Thymus (tissue), 11 donors: ENCODE measurements around the gene POU4F1. TPM values are rescaled to one million over a fixed set of nuclear protein-coding genes. Genes with fewer than 3 reads are reported as not detected.

Experiments used
- DNase-seq, 9 donors: peaks; one replicate each; pipeline ENCODE4 v3.0.0-alpha.2; 2013; ENCODE audit warnings: low spot score in 9 of 9, low read depth in 6 of 9, missing footprints in 1 of 9
- H3K27ac ChIP-seq, 2 donors: one replicate each; pipeline ENCODE4 v1.5.1; 2013; ENCODE audit warnings: control low read depth in 1 of 2, low read depth in 1 of 2, low read length in 1 of 2, mild to moderate bottlenecking in 1 of 2, moderate library complexity in 1 of 2
- H3K27me3 ChIP-seq, 2 donors: one replicate each; pipeline ENCODE4 v1.5.1; 2013; ENCODE audit warnings: low read length in 1 of 2; ENCODE audit not compliant: control insufficient read depth in 2 of 2, insufficient read depth in 1 of 2
- H3K36me3 ChIP-seq, 2 donors: one replicate each; pipeline ENCODE4 v1.5.1; 2013; ENCODE audit warnings: low read length in 1 of 2, mild to moderate bottlenecking in 1 of 2, moderate library complexity in 1 of 2; ENCODE audit not compliant: control insufficient read depth in 2 of 2, insufficient read depth in 2 of 2
- H3K4me1 ChIP-seq, 2 donors: one replicate each; pipeline ENCODE4 v1.5.1; 2013; ENCODE audit warnings: low read length in 2 of 2; ENCODE audit not compliant: control insufficient read depth in 2 of 2, insufficient read depth in 2 of 2
- H3K4me3 ChIP-seq, 2 donors: one replicate each; pipeline ENCODE4 v1.5.1; 2013; ENCODE audit warnings: low read length in 2 of 2, control low read depth in 1 of 2, mild to moderate bottlenecking in 1 of 2
- H3K9me3 ChIP-seq, 2 donors: one replicate each; pipeline ENCODE4 v1.5.1; 2013; ENCODE audit warnings: low read length in 1 of 2, mild to moderate bottlenecking in 1 of 2; ENCODE audit not compliant: control insufficient read depth in 2 of 2, insufficient read depth in 1 of 2
- whole genome bisulfite sequencing: extraction: QIAGEN DNeasy Blood & Tissue Kit; methylation state at CpG from one replicate; pipeline ENCODE4 v1.1.7; 2013; 5-methylcytosine and 5-hydroxymethylcytosine counted together
- polyA plus RNA-seq: library from polyadenylated mRNA; stranded (reverse); fragments of 200-250 nt; gene quantifications from one replicate; pipeline ENCODE4 v1.2.3, GENCODE V29; 2013
- total RNA-seq: library from RNA; stranded (reverse); fragments of 120-200 nt; gene quantifications from one replicate; pipeline ENCODE4 v1.2.4, GENCODE V29; 2013
- donor health status: healthy.

POU4F1 gene
- total and polyA plus RNA-seq, 2 donors = 0.80 to 2.0 TPM

DNA sequence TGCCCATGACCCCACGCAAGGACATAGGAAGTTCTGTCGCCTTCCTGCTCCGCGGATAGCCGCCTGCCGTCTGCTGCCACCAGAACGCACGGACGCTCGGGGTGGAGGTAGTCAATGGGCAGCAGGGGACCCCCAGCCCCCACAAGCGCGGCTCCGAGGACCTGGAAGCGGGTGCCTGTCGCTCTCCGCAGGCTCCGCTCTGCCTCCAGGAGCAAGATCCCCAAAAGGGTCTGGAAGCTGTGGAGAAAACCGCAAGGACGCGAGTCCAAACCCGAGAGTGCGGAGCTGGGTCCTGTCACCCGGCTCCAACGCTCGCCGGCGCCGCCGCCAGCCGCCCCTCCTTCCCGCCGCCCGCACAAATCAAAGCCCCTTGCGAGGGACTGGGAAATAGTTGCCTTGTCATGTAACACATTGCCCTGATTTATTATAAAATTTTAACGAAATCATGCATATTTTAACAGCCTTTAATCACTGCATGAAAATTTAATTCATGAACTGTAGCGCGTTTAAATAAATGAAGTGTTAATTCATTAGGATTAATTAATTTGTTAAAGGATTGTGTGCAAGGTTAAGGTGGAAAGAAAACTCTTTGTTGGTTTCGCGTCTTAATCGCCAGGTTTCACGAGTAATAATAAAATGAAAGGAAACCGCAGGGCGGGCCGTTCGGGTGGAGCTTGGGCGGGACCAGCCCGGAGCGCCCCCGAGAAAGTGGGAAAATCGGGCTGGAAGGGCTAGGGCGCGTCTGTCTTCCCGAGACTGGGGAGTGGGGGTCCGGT is 5.5 kb upstream of the POU4F1 start:
- no peak overlapping the region for H3K27ac ChIP-seq
- H3K36me3 ChIP-seq = no peaks in the 10 kb centered on the region
- WGBS = 2% methylated on average over 54 of the region's 54 CpGs
- peaks cover 0 to 16% of the 10 kb centered on the region in 2 donors for H3K9me3 ChIP-seq
- DNase-seq = no peak
- H3K27me3 ChIP-seq = peaks cover 62 to 90% of the 10 kb centered on the region in 2 donors
- peaks cover 7 to 28% of the 10 kb centered on the region in 2 donors for H3K4me1 ChIP-seq
- H3K4me3 ChIP-seq = peak overlapping the region in 1 of 2 donors; percentile 37

DNA sequence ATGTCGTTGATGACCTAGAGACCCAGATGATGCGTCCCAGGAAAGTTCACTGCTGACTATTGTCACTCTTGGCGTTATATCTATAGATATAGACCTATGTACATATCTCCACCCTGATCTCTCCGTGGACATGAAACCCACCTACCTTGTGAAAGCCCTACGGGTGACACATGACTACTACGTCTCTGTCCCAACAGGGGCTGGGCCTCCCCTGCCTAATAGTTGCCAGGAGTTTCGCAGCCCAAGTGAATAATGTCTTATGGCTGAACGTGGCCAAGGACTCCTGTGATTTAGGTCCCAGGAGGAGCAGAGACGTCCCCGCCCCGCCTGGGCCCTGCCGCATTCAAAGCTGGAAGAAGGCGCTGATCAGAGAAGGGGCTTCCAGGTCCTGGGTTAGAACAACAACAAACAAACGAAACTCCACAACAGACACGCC is 4.9 kb upstream of the POU4F1 start:
- Histone ChIP-seq H3K4me1 (peaks cover 11 to 34% of the 10 kb centered on the region in 2 donors), H3K4me3 (no peak overlapping the region)

DNA sequence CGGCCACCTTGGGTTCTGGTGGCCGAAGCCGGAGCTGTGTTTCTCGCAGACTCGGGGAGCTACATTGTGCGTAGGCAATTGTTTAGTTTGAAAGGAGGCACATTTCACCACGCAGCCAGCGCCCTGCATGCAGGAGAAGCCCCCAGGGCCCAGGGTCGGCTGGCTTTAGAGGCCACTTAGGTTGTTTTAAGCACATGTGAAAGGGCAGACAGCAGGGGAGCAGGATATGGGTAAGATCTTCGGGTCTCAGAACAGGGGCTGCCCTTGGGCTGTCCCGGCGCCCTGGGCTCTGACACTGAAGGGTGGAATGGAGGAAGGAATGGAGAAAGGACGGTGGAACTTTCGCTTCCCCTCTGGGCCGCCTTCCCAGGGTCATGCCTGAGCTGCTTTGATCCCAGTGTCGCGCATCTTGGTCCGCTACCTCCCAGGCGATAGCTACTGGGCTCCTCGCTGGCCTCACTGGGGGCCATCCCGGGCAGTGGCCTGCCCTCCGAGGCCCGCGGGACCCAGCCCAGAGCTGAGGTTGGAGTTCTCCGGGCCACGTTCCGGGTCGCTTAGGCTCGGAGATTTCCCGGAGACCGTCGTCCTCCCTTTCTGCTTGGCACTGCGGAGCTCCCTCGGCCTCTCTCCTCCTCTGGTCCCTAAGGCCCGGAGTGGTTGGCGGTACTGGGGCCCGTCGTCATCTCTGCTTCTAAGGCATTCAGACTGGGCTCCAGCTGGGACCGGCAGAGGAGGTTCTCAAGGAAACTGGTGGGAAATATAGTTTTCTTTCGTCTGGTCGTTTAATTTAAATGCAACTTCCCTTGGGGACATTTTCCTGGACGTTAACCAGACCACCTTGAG is 4.3 kb upstream of the POU4F1 start:
- Histone ChIP-seq H3K9me3 (peaks cover 0 to 16% of the 10 kb centered on the region in 2 donors), H3K27me3 (peaks cover 75 to 99% of the 10 kb centered on the region in 2 donors), H3K27ac (no peak overlapping the region), H3K4me1 (peaks cover 16 to 36% of the 10 kb centered on the region in 2 donors), H3K4me3 (no peak overlapping the region), H3K36me3 (no peaks in the 10 kb centered on the region)
- 9% methylated on average over 42 of the region's 42 CpGs for WGBS
- no peak for DNase-seq

More for the DNA sequence above, 4.9 kb upstream of the POU4F1 start:
- Histone ChIP-seq H3K9me3 (peaks cover 0 to 16% of the 10 kb centered on the region in 2 donors), H3K27ac (no peak overlapping the region), H3K36me3 (no peaks in the 10 kb centered on the region), H3K27me3 (peaks cover 68 to 96% of the 10 kb centered on the region in 2 donors)
- no peak for DNase-seq
- 11% methylated on average over 15 of the region's 15 CpGs for WGBS

DNA sequence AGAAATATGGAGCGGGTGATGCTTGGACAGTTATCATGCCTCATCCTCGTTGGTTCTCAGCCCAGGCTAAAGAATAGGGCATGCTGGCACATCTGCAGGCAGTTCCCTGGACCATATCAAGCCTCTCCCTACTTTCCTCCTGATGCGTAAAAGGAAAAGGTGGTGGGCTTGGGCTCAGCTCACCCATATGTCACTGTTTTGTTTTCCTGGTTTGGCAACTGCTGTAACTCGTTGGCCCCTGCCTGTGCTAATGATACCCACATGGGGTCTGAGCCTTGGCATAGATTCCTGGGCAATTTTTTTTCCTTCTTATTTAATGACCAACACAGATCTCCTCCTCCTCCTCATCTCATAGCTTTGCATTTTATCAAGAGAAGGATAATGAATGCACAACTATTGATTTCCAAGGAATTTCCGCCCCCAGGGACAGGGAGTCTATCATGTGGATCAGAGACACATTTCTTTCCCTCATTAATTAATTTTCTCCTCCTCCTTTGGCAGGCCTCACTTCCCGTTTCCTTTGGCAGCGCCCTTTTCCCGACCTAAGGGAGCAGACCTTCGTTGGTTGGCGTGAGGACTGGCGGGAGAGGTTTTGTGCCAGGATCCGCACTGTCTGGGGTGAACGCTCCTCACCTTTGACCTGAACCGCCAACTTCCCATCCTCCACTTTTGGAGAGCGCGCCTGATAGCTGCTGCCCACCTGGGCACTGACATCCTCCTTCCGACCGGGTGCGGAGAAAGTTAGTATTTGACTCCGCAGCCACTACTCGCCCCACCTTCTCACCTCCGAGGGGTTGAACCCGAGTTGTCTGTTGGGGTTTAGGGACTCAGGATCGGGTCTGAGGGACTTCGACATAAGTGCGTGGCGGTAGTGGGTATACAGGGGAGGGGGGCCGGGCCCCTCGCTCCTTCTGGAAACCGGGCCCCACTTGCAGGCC is 3.4 kb upstream of the POU4F1 start:
- peaks cover 16 to 41% of the 10 kb centered on the region in 2 donors for H3K4me1 ChIP-seq
- peaks cover 77 to 97% of the 10 kb centered on the region in 2 donors for H3K27me3 ChIP-seq
- H3K4me3 ChIP-seq = no peak overlapping the region

DNA sequence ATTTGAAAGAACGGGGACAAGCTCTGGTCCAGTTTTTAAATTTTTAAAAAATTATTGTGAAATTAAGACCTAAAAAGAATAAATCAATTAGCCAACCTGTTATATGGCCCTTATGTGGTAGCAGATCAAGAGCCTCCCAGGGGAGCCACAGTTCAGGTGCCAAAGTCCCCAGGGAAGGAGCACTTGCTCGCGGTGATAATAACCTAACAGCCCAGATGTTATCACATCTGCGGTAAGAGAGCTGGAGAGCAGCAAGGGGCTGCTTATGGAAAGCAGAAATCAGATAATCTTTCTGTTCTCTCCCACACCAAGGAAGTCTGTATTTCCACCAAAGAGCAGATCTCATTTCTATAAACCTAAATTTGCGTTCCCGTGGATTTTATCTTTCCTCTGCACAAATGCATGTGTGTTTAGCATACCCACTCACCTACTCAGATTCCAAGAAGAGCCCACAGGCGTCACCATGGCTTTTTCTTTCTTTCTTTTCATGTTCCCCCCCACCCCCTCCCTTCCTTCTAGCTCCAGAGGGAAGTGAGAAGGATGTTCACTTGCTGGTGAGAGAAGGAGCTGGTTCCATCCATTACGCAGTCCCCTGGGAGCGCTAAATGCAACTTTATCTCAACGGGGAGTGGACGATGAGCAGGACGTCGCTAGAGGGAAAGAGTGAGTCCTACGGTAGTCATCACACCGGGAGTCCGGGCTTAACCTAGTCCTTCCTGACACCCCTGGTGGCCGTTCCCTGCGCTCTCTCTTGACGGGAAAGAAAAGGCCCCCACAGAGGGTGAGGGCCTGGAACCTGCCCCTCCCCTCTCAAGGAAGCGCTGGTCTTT is 1.6 kb upstream of the POU4F1 start:
- H3K4me3 ChIP-seq = no peak overlapping the region
- peaks cover 22 to 48% of the 10 kb centered on the region in 2 donors for H3K4me1 ChIP-seq
- peaks cover 86 to 97% of the 10 kb centered on the region in 2 donors for H3K27me3 ChIP-seq
- H3K9me3 ChIP-seq = peaks cover 3 to 21% of the 10 kb centered on the region in 2 donors
- H3K36me3 ChIP-seq = no peaks in the 10 kb centered on the region
- peak in 1 of 9 donors; percentile 15 for DNase-seq
- WGBS = 8% methylated on average over 20 of the region's 20 CpGs
- no peak overlapping the region for H3K27ac ChIP-seq

More for the DNA sequence above, 3.4 kb upstream of the POU4F1 start:
- no peak for DNase-seq
- Histone ChIP-seq H3K27ac (no peak overlapping the region), H3K36me3 (no peaks in the 10 kb centered on the region), H3K9me3 (peaks cover 1 to 16% of the 10 kb centered on the region in 2 donors)
- WGBS = 11% methylated on average over 30 of the region's 30 CpGs

DNA sequence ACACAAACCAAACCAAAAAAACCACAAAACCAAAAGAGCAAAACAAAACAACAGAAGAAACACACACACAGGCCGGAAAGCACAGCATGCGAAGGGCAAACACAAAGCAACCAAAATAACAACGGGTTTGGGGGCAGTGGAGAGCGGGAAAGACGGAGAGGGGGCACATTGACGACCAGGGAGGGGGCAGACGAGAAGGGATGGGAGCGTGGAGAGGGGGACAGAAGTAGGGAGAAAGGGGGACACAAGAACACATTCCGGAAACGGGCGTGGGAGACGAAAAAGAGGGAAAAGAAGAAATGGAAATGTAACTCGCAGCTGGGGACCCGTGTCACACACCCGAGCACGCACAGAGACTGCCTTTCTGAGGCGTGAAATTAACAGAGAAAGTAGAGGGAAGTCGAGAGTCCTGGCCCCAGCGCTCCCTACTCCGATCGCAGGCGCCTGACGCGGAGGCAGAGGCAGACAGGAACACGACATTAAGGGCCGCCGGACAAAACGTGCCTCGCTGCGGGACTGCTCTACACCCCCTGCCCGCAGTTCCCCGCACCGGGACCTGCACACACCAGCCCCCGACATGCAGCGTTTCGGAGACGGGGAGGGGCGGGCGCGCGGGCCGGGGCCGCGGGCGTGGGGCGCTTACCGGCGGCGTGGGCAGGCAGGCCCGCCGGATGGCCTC is 652 bp downstream of the POU4F1 start:
- WGBS = under 1% methylated on average over 51 of the region's 51 CpGs
- H3K27ac ChIP-seq = no peak overlapping the region
- DNase-seq = peak in 3 of 9 donors; percentile 40 to 72 (median 52)
- no peaks in the 10 kb centered on the region for H3K36me3 ChIP-seq
- peak overlapping the region; percentile 30 to 61 for H3K4me3 ChIP-seq
- peaks cover 79 to 97% of the 10 kb centered on the region in 2 donors for H3K27me3 ChIP-seq
- peaks cover 3 to 10% of the 10 kb centered on the region in 2 donors for H3K9me3 ChIP-seq
- H3K4me1 ChIP-seq = peaks cover 15 to 30% of the 10 kb centered on the region in 2 donors

DNA sequence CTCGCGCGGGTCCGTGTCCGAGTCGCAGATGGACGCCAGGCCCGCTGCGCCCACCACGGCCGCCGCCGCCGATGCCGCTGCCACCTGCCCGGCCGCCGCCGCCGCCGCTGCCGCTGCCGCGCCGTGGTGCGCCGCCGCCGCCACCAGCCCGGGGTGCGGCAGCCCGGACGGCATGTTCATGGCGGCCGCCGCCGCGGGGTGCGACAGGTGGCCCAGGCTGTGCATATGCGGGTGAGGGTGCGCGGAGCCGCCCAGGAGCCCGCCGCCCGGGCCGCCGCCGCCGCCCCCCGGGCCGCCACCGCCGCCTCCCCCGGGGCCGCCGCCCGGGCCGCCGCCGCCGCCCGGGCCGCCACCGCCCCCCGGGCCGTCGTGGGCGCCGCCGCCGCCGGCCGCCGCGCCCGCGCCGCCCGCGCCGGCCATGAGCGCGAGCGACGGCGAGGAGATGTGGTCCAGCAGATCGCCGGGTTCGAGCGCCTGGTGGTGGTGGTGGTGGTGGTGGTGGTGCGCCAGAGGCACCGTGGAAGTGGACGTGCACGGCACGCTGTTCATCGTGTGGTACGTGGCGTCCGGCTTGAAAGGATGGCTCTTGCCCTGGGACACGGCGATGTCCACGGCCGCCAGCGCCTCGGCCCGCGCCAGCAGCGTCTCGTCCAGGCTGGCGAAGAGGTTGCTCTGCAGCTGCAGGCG is 1.3 kb downstream of the POU4F1 start:
- peaks cover 78 to 97% of the 10 kb centered on the region in 2 donors for H3K27me3 ChIP-seq
- H3K4me3 ChIP-seq = peak overlapping the region; percentile 30 to 61
- WGBS = 2% methylated on average over 106 of the region's 112 CpGs
- no peak overlapping the region for H3K27ac ChIP-seq
- H3K4me1 ChIP-seq = peaks cover 15 to 25% of the 10 kb centered on the region in 2 donors
- DNase-seq = no peak
- H3K36me3 ChIP-seq = no peaks in the 10 kb centered on the region
- peaks cover 3 to 6% of the 10 kb centered on the region in 2 donors for H3K9me3 ChIP-seq
